HG03342 (cell line): ENCODE data around the gene MIPOL1.
"Not testable (repeated sequence)": the region's sequence is repeated elsewhere in the genome, so short reads cannot be mapped to it uniquely, and the experiment has no call there.

Experiments used
- ATAC-seq: cut with Tn5 transposase; IDR thresholded peaks from one replicate; pipeline ENCODE4 v1.9.1; 2021; ENCODE audit warnings: mild to moderate bottlenecking, moderate library complexity; ENCODE audit not compliant: unreplicated experiment

MIPOL1 gene

GRCh38 chr14:37501877-37502276 is 304.1 kb downstream of the MIPOL1 start:
- no peak for ATAC-seq

- no peak for ATAC-seq
Measured at GRCh38 chr14:37508503-37508902, 310.8 kb downstream of the MIPOL1 start.

- no peak for ATAC-seq
Measured at GRCh38 chr14:37512173-37512572, 314.4 kb downstream of the MIPOL1 start.

- ATAC-seq: no peak
Measured at GRCh38 chr14:37515771-37516170, 318.0 kb downstream of the MIPOL1 start.

- no peak for ATAC-seq
Measured at GRCh38 chr14:37526994-37527393, 329.3 kb downstream of the MIPOL1 start.

- no peak for ATAC-seq
Measured at GRCh38 chr14:37539992-37540391, 342.3 kb downstream of the MIPOL1 start.

GRCh38 chr14:37544407-37544806 is 346.7 kb downstream of the MIPOL1 start:
- no peak for ATAC-seq

- ATAC-seq: no peak
Measured at GRCh38 chr14:37545174-37545573, 347.4 kb downstream of the MIPOL1 start.

GRCh38 chr14:37546621-37547447 is 349.1 kb downstream of the MIPOL1 start:
- ATAC-seq: no peak

GRCh38 chr14:37550511-37550910 is 352.8 kb downstream of the MIPOL1 start:
- ATAC-seq: no peak

- no peak for ATAC-seq
Measured at GRCh38 chr14:37551119-37551518, 353.4 kb downstream of the MIPOL1 start.

GRCh38 chr14:37553935-37554550 is 356.3 kb downstream of the MIPOL1 start:
- ATAC-seq: no peak

GRCh38 chr14:37555596-37555995 is 357.9 kb downstream of the MIPOL1 start:
- not testable (repeated sequence) for ATAC-seq

- no peak for ATAC-seq
Measured at GRCh38 chr14:37558740-37559139, 361.0 kb downstream of the MIPOL1 start.

GRCh38 chr14:37559386-37559785 is 361.6 kb downstream of the MIPOL1 start:
- ATAC-seq: no peak

- no peak for ATAC-seq
Measured at GRCh38 chr14:37563189-37563588, 365.5 kb downstream of the MIPOL1 start.

GRCh38 chr14:37565550-37565949 is 367.8 kb downstream of the MIPOL1 start:
- ATAC-seq: no peak

GRCh38 chr14:37566811-37567371 is 369.2 kb downstream of the MIPOL1 start:
- no peak for ATAC-seq

- ATAC-seq: no peak
Measured at GRCh38 chr14:37569729-37570128, 372.0 kb downstream of the MIPOL1 start.

GRCh38 chr14:37571391-37571790 is 373.7 kb downstream of the MIPOL1 start:
- ATAC-seq: no peak

- no peak for ATAC-seq
Measured at GRCh38 chr14:37573356-37573755, 375.6 kb downstream of the MIPOL1 start.

GRCh38 chr14:37579274-37579673 is 381.5 kb downstream of the MIPOL1 start:
- no peak for ATAC-seq
